Heart right ventricle (tissue), 16 donors: ENCODE results near the gene IVL. TPM values are rescaled to one million over a fixed set of nuclear protein-coding genes. Genes with fewer than 3 reads are reported as not detected.
A peak's percentile ranks its signal among the peaks of the same experiment; 100 is the strongest.

Source experiments
- ATAC-seq, 8 donors: fragments of 200-7000 bp; cut with Tn5 transposase; one replicate each; pipeline ENCODE4 v1.9.1; 2020; ENCODE audit warnings: mild to moderate bottlenecking in 8 of 8, moderate library complexity in 8 of 8, moderate number of reproducible peaks in 1 of 8
- DNase-seq, 2 donors: peaks; one replicate each; pipeline ENCODE4 v3.0.0-alpha.2; 2020
- H3K27ac ChIP-seq, 10 donors: fragments of 200-600 bp; sonication (generic) in 2 of 10; one replicate each; pipeline versions ENCODE4 v1.5.0 to v1.8.0; 2020 to 2022; ENCODE audit warnings: mild to moderate bottlenecking in 3 of 10
- H3K27me3 ChIP-seq, 7 donors: fragments of 200-600 bp; one replicate each; pipeline ENCODE4 v1.8.0; 2021 to 2022; ENCODE audit warnings: mild to moderate bottlenecking in 2 of 7
- H3K36me3 ChIP-seq, 9 donors: fragments of 200-600 bp; sonication (generic) in 1 of 9; one replicate each; pipeline versions ENCODE4 v1.5.0 to v1.8.0; 2020 to 2022; ENCODE audit warnings: mild to moderate bottlenecking in 2 of 9
- H3K4me1 ChIP-seq, 9 donors: fragments of 200-600 bp; sonication (generic) in 1 of 9; one replicate each; pipeline versions ENCODE4 v1.5.0 to v1.8.0; 2020 to 2022; ENCODE audit warnings: mild to moderate bottlenecking in 4 of 9
- H3K4me3 ChIP-seq, 10 donors: fragments of 200-600 bp; sonication (generic) in 2 of 10; one replicate each; pipeline versions ENCODE4 v1.5.0 to v1.8.0; 2020 to 2022; ENCODE audit warnings: mild to moderate bottlenecking in 7 of 10, moderate library complexity in 2 of 10
- H3K9me3 ChIP-seq, 11 donors: fragments of 200-600 bp in 10 of 11; sonication (generic) in 2 of 11; one replicate each; pipeline versions ENCODE4 v1.5.0 to v1.8.0; 2013 to 2022; ENCODE audit warnings: mild to moderate bottlenecking in 2 of 11, control low read depth in 1 of 11, moderate library complexity in 1 of 11
- WGBS, 2 donors: extraction: QIAGEN DNeasy Blood & Tissue Kit; methylation state at CpG; one replicate each; pipeline ENCODE4 v1.1.7; 2013; ENCODE audit warnings: inconsistent platforms in 1 of 2; 5-methylcytosine and 5-hydroxymethylcytosine counted together
- intact Hi-C, 10 donors: fragments of 100-400 bp; cut with DNase I; formaldehyde crosslinking; loops; one replicate each; pipeline versions ENCODE4 v1.11.1 to v1.14.2; 2022
- polyA plus RNA-seq, 2 donors: library from polyadenylated mRNA; stranded (reverse); fragments of 200-250 nt; gene quantifications; one replicate each; pipeline ENCODE4 v1.2.3, GENCODE V29; 2013
- total RNA-seq, 10 donors: library from RNA; stranded (reverse); fragmentation: NEBNext Ultra II Directional in 3 of 10; extraction: Animal tissue kit (Norgen Biotek cat#: 25700) in 3 of 10; gene quantifications; one replicate each; pipeline versions ENCODE4 v1.2.1 to v1.2.4, GENCODE V29; 2021 to 2023
- TF ChIP-seq, protein P1 (sequence below), 9 donors: fragments of 200-600 bp; sonication (generic) in 2 of 9; IDR thresholded peaks; one replicate each; pipeline versions ENCODE4 v1.5.0 to v1.8.0; 2021 to 2022; ENCODE audit warnings: antibody characterized with exemption in 9 of 9, mild to moderate bottlenecking in 5 of 9, moderate library complexity in 1 of 9
- donor health status: Arrhythmogenic right ventricular cardiomyopathy.
- donor health status: ischemic (EF 13 %, LVEDD 7.1; RV severe dilation, severe dysfunction).
- donor health status: healthy with polysubstance abuse.
- donor health status: DM: no; HTN: yes; CAD: no.
- donor health status: DM: no; HTN: no; CAD: no.
- donor health status: ischemic (EF 25% LVEDD 6.9; RV normal size, moderate dysfunction).
- donor health status: ischemic (EF 25% LVEDD 5.7; RV mildly dilated, moderate dysfunction).
- donor health status: healthy.
- donor health status: DM: yes; HTN: yes; CAD: no.
- donor health status: Ischemic cardiomyopathy.
- donor health status: ischemic (EF 35%, LVEDD 5.7; RV mildly dilated, moderate dysfunction).
- donor health status: nonischemic (EF 11% LVEDD 7.7; RV severe dilation, severe dysfunction).
- donor health status: DM: yes; HTN: yes; CAD: no.
- donor health status: PGD.
- donor health status: ischemic (EF 29% LVEDD 5.4; RV normal size, mild dysfunction).
- donor health status: nonischemic (EF 23%, LVEDD 6.1; RV moderate dilation, normal function).

IVL gene
- total and polyA plus RNA-seq, 12 donors, result 0.06 TPM; not detected in 11

DNA sequence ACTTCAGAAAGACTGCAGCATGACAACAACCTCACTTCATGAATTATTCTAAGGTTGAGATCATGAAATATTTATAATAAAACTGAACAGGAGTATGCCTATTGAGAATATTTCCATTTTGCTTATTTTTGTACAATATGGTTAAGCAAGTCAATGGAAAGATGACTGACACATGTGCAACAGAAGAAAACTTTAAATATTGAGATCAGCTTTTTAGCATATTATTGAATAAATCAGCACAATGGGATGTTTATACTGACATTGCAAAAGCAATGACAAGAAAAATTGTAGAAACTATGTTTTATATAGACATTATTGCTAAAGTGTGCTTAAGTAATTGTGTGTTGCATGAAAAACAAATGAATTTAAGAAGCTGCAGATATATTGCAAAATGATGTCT lies 43.9 kb upstream of the IVL start:
- H3K27me3 ChIP-seq, result peaks cover 0 to 13% (median 0%) of the 10 kb centered on the region in 7 donors
- no peak overlapping the region for H3K27ac ChIP-seq
- no peaks in the 10 kb centered on the region for H3K9me3 ChIP-seq
- H3K4me3 ChIP-seq, result no peak overlapping the region
- no peaks in the 10 kb centered on the region for H3K4me1 ChIP-seq
- intact Hi-C loops, result loop anchor here in 1 of 10 donors (10.0 kb wide), 1 partner anchor 360 kb away; no protein-coding TSS in a partner anchor
- no peaks in the 10 kb centered on the region for H3K36me3 ChIP-seq
- no peak for ATAC-seq
- no peak for DNase-seq
- TF ChIP-seq, protein P1, sequence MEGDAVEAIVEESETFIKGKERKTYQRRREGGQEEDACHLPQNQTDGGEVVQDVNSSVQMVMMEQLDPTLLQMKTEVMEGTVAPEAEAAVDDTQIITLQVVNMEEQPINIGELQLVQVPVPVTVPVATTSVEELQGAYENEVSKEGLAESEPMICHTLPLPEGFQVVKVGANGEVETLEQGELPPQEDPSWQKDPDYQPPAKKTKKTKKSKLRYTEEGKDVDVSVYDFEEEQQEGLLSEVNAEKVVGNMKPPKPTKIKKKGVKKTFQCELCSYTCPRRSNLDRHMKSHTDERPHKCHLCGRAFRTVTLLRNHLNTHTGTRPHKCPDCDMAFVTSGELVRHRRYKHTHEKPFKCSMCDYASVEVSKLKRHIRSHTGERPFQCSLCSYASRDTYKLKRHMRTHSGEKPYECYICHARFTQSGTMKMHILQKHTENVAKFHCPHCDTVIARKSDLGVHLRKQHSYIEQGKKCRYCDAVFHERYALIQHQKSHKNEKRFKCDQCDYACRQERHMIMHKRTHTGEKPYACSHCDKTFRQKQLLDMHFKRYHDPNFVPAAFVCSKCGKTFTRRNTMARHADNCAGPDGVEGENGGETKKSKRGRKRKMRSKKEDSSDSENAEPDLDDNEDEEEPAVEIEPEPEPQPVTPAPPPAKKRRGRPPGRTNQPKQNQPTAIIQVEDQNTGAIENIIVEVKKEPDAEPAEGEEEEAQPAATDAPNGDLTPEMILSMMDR (IDR thresholded peaks at IDR 0.05), result no peak

DNA sequence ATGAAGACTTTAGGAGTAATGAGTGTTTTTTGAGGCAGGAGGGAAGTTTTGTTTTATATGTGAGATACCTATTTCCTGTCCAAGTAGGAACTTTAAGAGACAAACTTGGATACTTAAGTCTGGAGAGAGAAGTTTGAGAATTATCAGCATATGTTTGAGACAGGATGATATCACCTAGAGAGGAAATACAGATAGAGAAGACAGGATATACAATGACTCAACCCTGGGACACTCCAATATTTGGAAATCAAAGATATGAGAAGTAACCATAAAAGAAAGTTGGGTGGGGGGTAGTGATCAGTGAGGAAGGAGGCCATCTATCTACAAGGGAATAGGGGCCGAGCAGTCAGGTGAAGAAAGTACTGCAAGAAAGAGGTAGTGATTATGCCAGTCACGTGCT lies 42.0 kb upstream of the IVL start:
- no peak overlapping the region for H3K4me3 ChIP-seq
- no peaks in the 10 kb centered on the region for H3K36me3 ChIP-seq
- peaks cover 0 to 13% (median 0%) of the 10 kb centered on the region in 7 donors for H3K27me3 ChIP-seq
- intact Hi-C loops, result loop anchor here in 1 of 10 donors (10.0 kb wide), 1 partner anchor 358 kb away; no protein-coding TSS in a partner anchor
- no peak for DNase-seq
- TF ChIP-seq, protein P1 (IDR thresholded peaks at IDR 0.05), result no peak
- H3K9me3 ChIP-seq, result no peaks in the 10 kb centered on the region
- H3K4me1 ChIP-seq, result no peaks in the 10 kb centered on the region
- WGBS, 2 donors, result 62 to 66% methylated on average over 2 of the region's 2 CpGs
- ATAC-seq, result no peak
- no peak overlapping the region for H3K27ac ChIP-seq

DNA sequence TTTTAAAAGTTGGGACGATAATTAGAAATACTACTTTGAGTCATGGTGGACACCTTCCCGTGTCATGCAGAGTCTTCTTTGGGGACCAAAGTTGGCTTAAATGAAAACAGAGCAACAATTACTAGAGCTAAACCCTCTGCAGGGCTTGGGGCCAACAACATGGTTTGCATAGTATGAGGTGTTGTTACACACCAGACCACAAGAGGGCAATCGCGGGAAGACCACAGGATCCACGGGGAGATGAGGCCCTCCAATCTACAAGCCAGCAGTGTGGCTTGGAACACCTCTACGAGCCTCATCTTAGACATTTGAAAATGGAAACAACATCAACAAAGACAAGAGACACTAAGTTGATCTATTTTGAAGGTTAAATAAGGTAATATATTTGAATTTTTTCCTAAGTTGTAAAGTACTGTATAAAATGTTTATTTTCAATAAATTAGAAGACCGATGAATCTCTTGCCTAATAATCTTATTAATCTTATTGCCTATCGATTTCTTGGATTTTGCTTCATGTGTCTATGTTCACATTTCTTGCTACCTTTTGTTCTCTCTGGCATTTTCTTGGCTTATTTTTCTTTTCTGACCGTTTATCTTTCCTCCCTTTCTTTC lies 38.4 kb upstream of the IVL start:
- H3K4me3 ChIP-seq, result no peak overlapping the region
- no peaks in the 10 kb centered on the region for H3K4me1 ChIP-seq
- no peaks in the 10 kb centered on the region for H3K36me3 ChIP-seq
- TF ChIP-seq, protein P1 (IDR thresholded peaks at IDR 0.05), result peak in 8 of 9 donors; percentile 32 to 78 (median 70)
- no peak overlapping the region for H3K27ac ChIP-seq
- DNase-seq (peak; percentile 13 to 36), ATAC-seq (peak in 3 of 8 donors; percentile 38 to 56 (median 56))
- intact Hi-C loops, result loop anchor here in 7 of 10 donors (5.0 to 10.0 kb wide), 2 partner anchors 352 to 355 kb away; no protein-coding TSS in a partner anchor
- WGBS, 2 donors, result 31 to 38% methylated on average over 9 of the region's 9 CpGs
- H3K9me3 ChIP-seq, result no peaks in the 10 kb centered on the region
- H3K27me3 ChIP-seq, result peaks cover 0 to 20% (median 3%) of the 10 kb centered on the region in 7 donors

DNA sequence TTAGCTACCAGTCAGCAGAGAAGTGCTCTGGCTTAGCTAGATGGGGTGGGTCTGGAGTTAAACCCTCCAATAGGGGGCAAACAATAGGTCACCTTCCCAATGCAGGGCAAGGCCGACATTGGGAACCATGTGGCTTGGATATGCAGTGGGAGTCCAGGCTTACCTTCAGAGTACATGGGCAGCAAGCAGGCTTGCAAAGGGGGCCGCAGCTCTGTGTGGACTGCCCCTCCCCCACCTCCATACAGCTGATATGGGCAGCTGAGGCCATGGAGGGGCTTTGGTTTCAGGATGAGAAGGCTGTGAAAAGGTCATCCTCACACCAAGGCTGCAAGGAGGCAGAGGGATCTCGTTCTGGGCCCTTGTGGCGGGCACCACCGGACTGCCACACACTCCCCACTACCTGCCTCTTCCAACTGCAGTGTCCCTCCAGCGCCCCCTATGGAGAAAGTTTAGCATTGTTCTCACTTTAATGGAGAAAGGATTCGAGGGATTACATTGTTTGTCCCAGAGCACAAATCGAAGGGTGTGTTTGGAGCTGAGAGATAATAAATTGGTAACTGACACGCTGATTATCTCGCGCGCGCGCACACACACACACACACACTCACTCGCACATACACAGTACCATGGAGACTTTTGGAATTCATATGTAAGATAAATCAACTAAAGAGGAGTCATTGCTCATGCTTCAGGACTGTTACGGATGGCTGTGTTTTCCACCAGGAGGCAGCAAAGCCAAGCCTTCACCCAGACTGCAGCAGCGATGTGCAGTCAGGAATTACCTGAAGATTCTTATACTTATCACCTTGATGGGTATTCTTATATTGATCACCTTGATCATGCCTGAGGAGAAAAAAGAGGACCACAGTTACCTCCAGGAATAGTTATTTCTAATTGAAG lies 37.3 kb upstream of the IVL start:
- no peak for DNase-seq
- Histone ChIP-seq H3K9me3 (no peaks in the 10 kb centered on the region), H3K4me3 (no peak overlapping the region), H3K4me1 (no peaks in the 10 kb centered on the region), H3K36me3 (no peaks in the 10 kb centered on the region), H3K27me3 (peaks cover 0 to 15% (median 3%) of the 10 kb centered on the region in 7 donors), H3K27ac (no peak overlapping the region)
- 41 to 43% methylated on average over 17 of the region's 17 CpGs for WGBS, 2 donors
- TF ChIP-seq, protein P1 (IDR thresholded peaks at IDR 0.05), result peak in 2 of 9 donors; percentile 6 to 8
- intact Hi-C loops, result loop anchor here in 6 of 10 donors (5.0 to 10.0 kb wide), 2 partner anchors 351 to 354 kb away; no protein-coding TSS in a partner anchor
- ATAC-seq, result no peak
